Measurements from ENCODE around the gene PREB.

- TF ChIP-seq EP300 (IDR thresholded peaks at IDR 0.05; ENCODE audit: low read depth in 2 of 2, low read length in 2 of 2) (no peak), EP300 (CRISPR knock-in tag; IDR thresholded peaks at IDR 0.05; ENCODE audit: borderline replicate concordance) (no peak), MNT (IDR thresholded peaks at IDR 0.05) (no peak)
Measured at GRCh38 chr2:27095427-27095744, 39.0 kb downstream of the PREB start.

All from HepG2 (cell line).